Measurements from ENCODE around the gene ZNF737.

Gene ZNF737

GRCh38 chr19:20513189-20513904 lies 52.2 kb downstream of the ZNF737 start:
- H3K27ac ChIP-seq, result no peak overlapping the region
- no peak for TF ChIP-seq ZFX (IDR thresholded peaks at IDR 0.05; ENCODE audit: borderline replicate concordance)
- TF ChIP-seq, protein P1, sequence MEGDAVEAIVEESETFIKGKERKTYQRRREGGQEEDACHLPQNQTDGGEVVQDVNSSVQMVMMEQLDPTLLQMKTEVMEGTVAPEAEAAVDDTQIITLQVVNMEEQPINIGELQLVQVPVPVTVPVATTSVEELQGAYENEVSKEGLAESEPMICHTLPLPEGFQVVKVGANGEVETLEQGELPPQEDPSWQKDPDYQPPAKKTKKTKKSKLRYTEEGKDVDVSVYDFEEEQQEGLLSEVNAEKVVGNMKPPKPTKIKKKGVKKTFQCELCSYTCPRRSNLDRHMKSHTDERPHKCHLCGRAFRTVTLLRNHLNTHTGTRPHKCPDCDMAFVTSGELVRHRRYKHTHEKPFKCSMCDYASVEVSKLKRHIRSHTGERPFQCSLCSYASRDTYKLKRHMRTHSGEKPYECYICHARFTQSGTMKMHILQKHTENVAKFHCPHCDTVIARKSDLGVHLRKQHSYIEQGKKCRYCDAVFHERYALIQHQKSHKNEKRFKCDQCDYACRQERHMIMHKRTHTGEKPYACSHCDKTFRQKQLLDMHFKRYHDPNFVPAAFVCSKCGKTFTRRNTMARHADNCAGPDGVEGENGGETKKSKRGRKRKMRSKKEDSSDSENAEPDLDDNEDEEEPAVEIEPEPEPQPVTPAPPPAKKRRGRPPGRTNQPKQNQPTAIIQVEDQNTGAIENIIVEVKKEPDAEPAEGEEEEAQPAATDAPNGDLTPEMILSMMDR (IDR thresholded peaks at IDR 0.05), result no peak

DNA sequence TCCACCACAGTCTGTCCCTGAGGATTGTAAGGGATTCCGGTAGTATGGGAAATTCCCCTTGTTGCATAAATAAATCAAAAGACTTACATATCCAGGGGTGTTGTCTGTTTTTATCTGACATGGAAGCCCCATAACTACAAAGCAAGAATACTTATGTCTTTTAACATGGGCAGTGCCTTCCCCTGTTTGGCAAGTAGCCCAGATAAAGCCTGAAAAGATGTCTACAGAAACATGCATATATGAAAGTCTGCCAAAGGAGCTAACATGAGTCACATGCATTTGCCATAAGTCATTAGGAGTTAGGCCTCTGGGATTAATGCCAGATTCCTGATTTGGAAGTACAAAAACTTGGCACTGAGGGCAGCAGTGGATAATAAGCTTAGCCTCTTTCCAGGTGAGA lies 62.1 kb downstream of the ZNF737 start:
- no peak overlapping the region for H3K27ac ChIP-seq
- no peak for TF ChIP-seq ZFX (IDR thresholded peaks at IDR 0.05; ENCODE audit: borderline replicate concordance)
- TF ChIP-seq, protein P1 (IDR thresholded peaks at IDR 0.05), result no peak
